ENCODE data around the gene ANXA9.

Gene ANXA9

GRCh38 chr1:150967936-150968335 lies 14.2 kb upstream of the ANXA9 start:
- H3K9ac ChIP-seq (ENCODE audit: low read depth, low read length) = no peak overlapping the region
- H3K27me3 ChIP-seq (ENCODE audit: control insufficient read depth, insufficient read depth, low read length) = no peaks in the 10 kb centered on the region
- H3K4me1 ChIP-seq (ENCODE audit: control insufficient read depth, insufficient read depth, low read length) = peaks cover 27% of the 10 kb centered on the region
- H3K4me3 ChIP-seq (ENCODE audit: low read depth, low read length) = no peak overlapping the region
- peaks cover 60% of the 10 kb centered on the region for H3K36me3 ChIP-seq (ENCODE audit: control insufficient read depth, insufficient read depth, low read length)
- H3K9me3 ChIP-seq (ENCODE audit: control insufficient read depth, insufficient read depth, low read length) = no peaks in the 10 kb centered on the region

GRCh38 chr1:150968491-150968890 lies 13.6 kb upstream of the ANXA9 start:
- no peak overlapping the region for H3K4me3 ChIP-seq (ENCODE audit: low read depth, low read length)
- H3K36me3 ChIP-seq (ENCODE audit: control insufficient read depth, insufficient read depth, low read length) = peaks cover 56% of the 10 kb centered on the region
- peaks cover 32% of the 10 kb centered on the region for H3K4me1 ChIP-seq (ENCODE audit: control insufficient read depth, insufficient read depth, low read length)
- H3K9ac ChIP-seq (ENCODE audit: low read depth, low read length) = no peak overlapping the region
- H3K27me3 ChIP-seq (ENCODE audit: control insufficient read depth, insufficient read depth, low read length) = no peaks in the 10 kb centered on the region
- no peaks in the 10 kb centered on the region for H3K9me3 ChIP-seq (ENCODE audit: control insufficient read depth, insufficient read depth, low read length)

- Histone ChIP-seq H3K36me3 (ENCODE audit: control insufficient read depth, insufficient read depth, low read length) (peaks cover 45% of the 10 kb centered on the region), H3K4me1 (ENCODE audit: control insufficient read depth, insufficient read depth, low read length) (peaks cover 32% of the 10 kb centered on the region), H3K27me3 (ENCODE audit: control insufficient read depth, insufficient read depth, low read length) (no peaks in the 10 kb centered on the region), H3K9ac (ENCODE audit: low read depth, low read length) (no peak overlapping the region), H3K4me3 (ENCODE audit: low read depth, low read length) (no peak overlapping the region), H3K9me3 (ENCODE audit: control insufficient read depth, insufficient read depth, low read length) (no peaks in the 10 kb centered on the region)
Observed at GRCh38 chr1:150969626-150970025, 12.5 kb upstream of the ANXA9 start.

- H3K4me1 ChIP-seq (ENCODE audit: control insufficient read depth, insufficient read depth, low read length) = peaks cover 34% of the 10 kb centered on the region
- no peaks in the 10 kb centered on the region for H3K27me3 ChIP-seq (ENCODE audit: control insufficient read depth, insufficient read depth, low read length)
- no peaks in the 10 kb centered on the region for H3K9me3 ChIP-seq (ENCODE audit: control insufficient read depth, insufficient read depth, low read length)
- peak overlapping the region; percentile 0 for H3K9ac ChIP-seq (ENCODE audit: low read depth, low read length)
- H3K36me3 ChIP-seq (ENCODE audit: control insufficient read depth, insufficient read depth, low read length) = peaks cover 36% of the 10 kb centered on the region
- peak overlapping the region; percentile 33 for H3K4me3 ChIP-seq (ENCODE audit: low read depth, low read length)
Observed at GRCh38 chr1:150970808-150971582, 11.1 kb upstream of the ANXA9 start.

GRCh38 chr1:150971583-150972416 lies 10.3 kb upstream of the ANXA9 start:
- H3K27me3 ChIP-seq (ENCODE audit: control insufficient read depth, insufficient read depth, low read length) = no peaks in the 10 kb centered on the region
- H3K9ac ChIP-seq (ENCODE audit: low read depth, low read length) = peak overlapping the region; percentile 48
- peaks cover 28% of the 10 kb centered on the region for H3K36me3 ChIP-seq (ENCODE audit: control insufficient read depth, insufficient read depth, low read length)
- H3K4me1 ChIP-seq (ENCODE audit: control insufficient read depth, insufficient read depth, low read length) = peaks cover 40% of the 10 kb centered on the region
- no peaks in the 10 kb centered on the region for H3K9me3 ChIP-seq (ENCODE audit: control insufficient read depth, insufficient read depth, low read length)
- H3K4me3 ChIP-seq (ENCODE audit: low read depth, low read length) = peak overlapping the region; percentile 85

- Histone ChIP-seq H3K4me3 (ENCODE audit: low read depth, low read length) (peak overlapping the region; percentile 85), H3K4me1 (ENCODE audit: control insufficient read depth, insufficient read depth, low read length) (peaks cover 47% of the 10 kb centered on the region), H3K27me3 (ENCODE audit: control insufficient read depth, insufficient read depth, low read length) (no peaks in the 10 kb centered on the region), H3K9ac (ENCODE audit: low read depth, low read length) (peak overlapping the region; percentile 48), H3K9me3 (ENCODE audit: control insufficient read depth, insufficient read depth, low read length) (no peaks in the 10 kb centered on the region), H3K36me3 (ENCODE audit: control insufficient read depth, insufficient read depth, low read length) (peaks cover 21% of the 10 kb centered on the region)
Observed at GRCh38 chr1:150972417-150972940, 9.6 kb upstream of the ANXA9 start.

GRCh38 chr1:150973258-150973835 lies 8.7 kb upstream of the ANXA9 start:
- Histone ChIP-seq H3K4me3 (ENCODE audit: low read depth, low read length) (peak overlapping the region; percentile 85), H3K36me3 (ENCODE audit: control insufficient read depth, insufficient read depth, low read length) (peaks cover 13% of the 10 kb centered on the region), H3K4me1 (ENCODE audit: control insufficient read depth, insufficient read depth, low read length) (peaks cover 49% of the 10 kb centered on the region), H3K9me3 (ENCODE audit: control insufficient read depth, insufficient read depth, low read length) (no peaks in the 10 kb centered on the region), H3K9ac (ENCODE audit: low read depth, low read length) (peak overlapping the region; percentile 48), H3K27me3 (ENCODE audit: control insufficient read depth, insufficient read depth, low read length) (no peaks in the 10 kb centered on the region)

GRCh38 chr1:150973836-150974579 lies 8.1 kb upstream of the ANXA9 start:
- H3K36me3 ChIP-seq (ENCODE audit: control insufficient read depth, insufficient read depth, low read length) = peaks cover 6% of the 10 kb centered on the region
- no peaks in the 10 kb centered on the region for H3K27me3 ChIP-seq (ENCODE audit: control insufficient read depth, insufficient read depth, low read length)
- peak overlapping the region; percentile 85 for H3K4me3 ChIP-seq (ENCODE audit: low read depth, low read length)
- H3K9ac ChIP-seq (ENCODE audit: low read depth, low read length) = peak overlapping the region; percentile 48
- H3K4me1 ChIP-seq (ENCODE audit: control insufficient read depth, insufficient read depth, low read length) = peaks cover 51% of the 10 kb centered on the region
- H3K9me3 ChIP-seq (ENCODE audit: control insufficient read depth, insufficient read depth, low read length) = no peaks in the 10 kb centered on the region

- Histone ChIP-seq H3K27me3 (ENCODE audit: control insufficient read depth, insufficient read depth, low read length) (no peaks in the 10 kb centered on the region), H3K36me3 (ENCODE audit: control insufficient read depth, insufficient read depth, low read length) (no peaks in the 10 kb centered on the region), H3K4me1 (ENCODE audit: control insufficient read depth, insufficient read depth, low read length) (peaks cover 51% of the 10 kb centered on the region), H3K4me3 (ENCODE audit: low read depth, low read length) (peak within 1 kb of the TSS; percentile 85), H3K9me3 (ENCODE audit: control insufficient read depth, insufficient read depth, low read length) (no peaks in the 10 kb centered on the region), H3K9ac (ENCODE audit: low read depth, low read length) (peak within 1 kb of the TSS; percentile 48)
Observed at GRCh38 chr1:150974580-150975478, 7.3 kb upstream of the ANXA9 start, which contains the start of gene CERS2. Gene CERS2 (minus strand): TSS chr1:150974835. CDS start chr1:150969090, 5,745 bp downstream.

GRCh38 chr1:150976401-150976821 lies 5.7 kb upstream of the ANXA9 start:
- Histone ChIP-seq H3K4me3 (ENCODE audit: low read depth, low read length) (no peak overlapping the region), H3K4me1 (ENCODE audit: control insufficient read depth, insufficient read depth, low read length) (peaks cover 43% of the 10 kb centered on the region), H3K9ac (ENCODE audit: low read depth, low read length) (no peak overlapping the region), H3K36me3 (ENCODE audit: control insufficient read depth, insufficient read depth, low read length) (no peaks in the 10 kb centered on the region), H3K9me3 (ENCODE audit: control insufficient read depth, insufficient read depth, low read length) (no peaks in the 10 kb centered on the region), H3K27me3 (ENCODE audit: control insufficient read depth, insufficient read depth, low read length) (no peaks in the 10 kb centered on the region)
